ENCODE results near the gene P2RY8.

- TF ChIP-seq CTCF (IDR thresholded peaks at IDR 0.05; ENCODE audit: insufficient read depth, low read length): no peak
- no peak for TF ChIP-seq POLR2AphosphoS5 (IDR thresholded peaks at IDR 0.05; ENCODE audit: low read depth)
- TF ChIP-seq SPI1 (IDR thresholded peaks at IDR 0.05; ENCODE audit: borderline replicate concordance, low read depth): no peak
These were observed 15.1 kb upstream of the P2RY8 start for GRCh38 chrX:1551959-1552546.
